Hindlimb muscle (tissue), 1 donor: ENCODE data around the gene SF3B3. TPM values are rescaled to one million over a fixed set of nuclear protein-coding genes. Genes with fewer than 3 reads are reported as not detected.

Source experiments
- DNase-seq: peaks from one replicate; pipeline ENCODE4 v3.0.0-alpha.2; 2013
- polyA plus RNA-seq: library from polyadenylated mRNA; unstranded; fragments of 120-200 nt; gene quantifications from one replicate; pipeline ENCODE4 v1.2.1, GENCODE V29; 2013; ENCODE audit not compliant: insufficient read length

Gene SF3B3
- polyA plus RNA-seq, 1 donor = 208 TPM

GRCh38 chr16:70590722-70591415, 67.3 kb downstream of the SF3B3 start:
- peak; percentile 50 for DNase-seq

- no peak for DNase-seq
Observed at GRCh38 chr16:70591615-70592014, 68.0 kb downstream of the SF3B3 start.

- DNase-seq = peak; percentile 59
Observed at GRCh38 chr16:70592106-70592571, 68.5 kb downstream of the SF3B3 start.

- DNase-seq = no peak
Observed at GRCh38 chr16:70593544-70593943, 69.9 kb downstream of the SF3B3 start.

GRCh38 chr16:70594569-70594968, 71.0 kb downstream of the SF3B3 start:
- DNase-seq = no peak

- no peak for DNase-seq
Observed at GRCh38 chr16:70597135-70597835, 73.7 kb downstream of the SF3B3 start.

GRCh38 chr16:70598937-70599503, 75.4 kb downstream of the SF3B3 start:
- DNase-seq = no peak

- no peak for DNase-seq
Observed at GRCh38 chr16:70600730-70601129, 77.1 kb downstream of the SF3B3 start.

GRCh38 chr16:70601576-70602575, 78.3 kb downstream of the SF3B3 start:
- DNase-seq = no peak

- no peak for DNase-seq
Observed at GRCh38 chr16:70602831-70603230, 79.2 kb downstream of the SF3B3 start.

GRCh38 chr16:70604407-70605282, 81.0 kb downstream of the SF3B3 start:
- DNase-seq = no peak

- no peak for DNase-seq
Observed at GRCh38 chr16:70605283-70605657, 81.7 kb downstream of the SF3B3 start.

GRCh38 chr16:70608521-70608920, 84.9 kb downstream of the SF3B3 start:
- no peak for DNase-seq

- DNase-seq = no peak
Observed at GRCh38 chr16:70610273-70611223, 86.9 kb downstream of the SF3B3 start.

GRCh38 chr16:70611224-70611598, 87.6 kb downstream of the SF3B3 start:
- no peak for DNase-seq

GRCh38 chr16:70611785-70612303, 88.2 kb downstream of the SF3B3 start:
- DNase-seq = no peak

GRCh38 chr16:70612931-70613330, 89.3 kb downstream of the SF3B3 start:
- no peak for DNase-seq

GRCh38 chr16:70614208-70614951, 90.8 kb downstream of the SF3B3 start:
- DNase-seq = no peak

GRCh38 chr16:70615945-70616344, 92.3 kb downstream of the SF3B3 start:
- DNase-seq = no peak
